BLaER1 (cell line): ENCODE data around the gene PIK3R5.

Experiments
- H3K27ac ChIP-seq: shearing (Covaris generic); formaldehyde crosslinking; 2 replicates; pipeline ENCODE4 v1.8.1; 2022
- H3K27me3 ChIP-seq: shearing (Covaris generic); formaldehyde crosslinking; 2 replicates; pipeline ENCODE4 v1.8.1; 2022
- H3K36me3 ChIP-seq: shearing (Covaris generic); formaldehyde crosslinking; 2 replicates; pipeline ENCODE4 v1.8.1; 2022
- H3K4me1 ChIP-seq: shearing (Covaris generic); formaldehyde crosslinking; 2 replicates; pipeline ENCODE4 v1.8.1; 2022
- H3K4me2 ChIP-seq: shearing (Covaris generic); formaldehyde crosslinking; 2 replicates; pipeline ENCODE4 v1.8.1; 2022
- H3K4me3 ChIP-seq: shearing (Covaris generic); formaldehyde crosslinking; 2 replicates; pipeline ENCODE4 v1.8.1; 2022
- H3K9ac ChIP-seq: shearing (Covaris generic); formaldehyde crosslinking; 2 replicates; pipeline ENCODE4 v1.8.1; 2022
- H3K9me3 ChIP-seq: shearing (Covaris generic); formaldehyde crosslinking; 2 replicates; pipeline ENCODE4 v1.8.1; 2022
- H4K20me1 ChIP-seq: shearing (Covaris generic); formaldehyde crosslinking; 2 replicates; pipeline ENCODE4 v1.8.1; 2022
- Cebpa-rat ChIP-seq: shearing (Covaris generic); IDR thresholded peaks from 2 replicates; pipeline ENCODE4 v1.8.1; 2022

PIK3R5 gene

DNA sequence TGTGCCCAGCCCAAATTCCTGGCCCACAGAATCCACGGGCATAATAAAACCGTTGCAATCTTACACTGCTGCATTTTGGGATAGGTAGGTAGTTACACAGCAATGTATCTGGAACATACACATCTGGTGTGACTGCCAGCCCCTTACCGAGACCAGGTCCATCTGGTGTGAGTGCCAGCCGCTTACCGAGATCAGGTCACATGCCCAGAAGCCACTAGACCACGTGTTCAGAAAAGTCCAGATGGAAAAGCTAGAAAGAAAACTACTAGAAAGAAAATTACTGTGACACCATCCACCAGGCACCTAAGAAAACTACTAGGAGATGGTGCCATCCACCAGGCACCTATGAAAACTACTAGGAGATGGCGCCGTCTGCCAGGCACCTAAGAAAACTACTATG is 19.4 kb downstream of the PIK3R5 start:
- H3K9ac ChIP-seq: no peak overlapping the region
- no peak overlapping the region for H3K4me2 ChIP-seq
- TF ChIP-seq Cebpa-rat: no peak
- H4K20me1 ChIP-seq: peaks cover 37% of the 10 kb centered on the region
- peaks cover 25% of the 10 kb centered on the region for H3K36me3 ChIP-seq
- peaks cover 29% of the 10 kb centered on the region for H3K4me1 ChIP-seq
- no peak overlapping the region for H3K4me3 ChIP-seq
- H3K9me3 ChIP-seq: peaks cover 7% of the 10 kb centered on the region
- H3K27ac ChIP-seq: no peak overlapping the region
- no peaks in the 10 kb centered on the region for H3K27me3 ChIP-seq

DNA sequence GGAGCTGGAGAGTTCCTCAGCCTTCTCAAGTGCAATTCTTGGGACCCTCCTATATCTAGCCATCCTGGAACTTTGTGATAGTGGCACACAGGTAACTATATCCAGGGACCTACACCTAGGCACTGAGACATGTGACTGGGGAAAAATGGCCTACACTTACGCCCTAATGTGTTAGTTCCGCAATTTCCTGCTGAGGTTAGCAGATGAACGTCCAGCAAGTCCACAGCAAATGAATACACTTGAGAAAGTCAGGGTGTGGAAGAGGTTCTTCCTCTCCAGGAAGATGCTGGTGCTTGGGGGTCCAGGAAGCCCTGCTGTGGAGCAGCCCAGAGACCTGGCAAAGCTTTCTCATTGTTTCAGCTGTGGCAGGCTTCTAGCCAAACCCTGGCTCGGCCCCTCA is 20.8 kb downstream of the PIK3R5 start:
- H3K9me3 ChIP-seq: peaks cover 7% of the 10 kb centered on the region
- peaks cover 44% of the 10 kb centered on the region for H4K20me1 ChIP-seq
- H3K9ac ChIP-seq: no peak overlapping the region
- no peak overlapping the region for H3K27ac ChIP-seq
- H3K27me3 ChIP-seq: no peaks in the 10 kb centered on the region
- peaks cover 42% of the 10 kb centered on the region for H3K4me1 ChIP-seq
- H3K4me3 ChIP-seq: no peak overlapping the region
- no peak for TF ChIP-seq Cebpa-rat
- H3K4me2 ChIP-seq: no peak overlapping the region
- H3K36me3 ChIP-seq: peaks cover 25% of the 10 kb centered on the region

GRCh38 chr17:8944083-8944482 is 21.4 kb downstream of the PIK3R5 start:
- Histone ChIP-seq H3K9ac (no peak overlapping the region), H3K4me1 (peaks cover 46% of the 10 kb centered on the region), H3K9me3 (peaks cover 7% of the 10 kb centered on the region), H3K4me3 (no peak overlapping the region), H3K27me3 (no peaks in the 10 kb centered on the region), H4K20me1 (peaks cover 44% of the 10 kb centered on the region), H3K4me2 (no peak overlapping the region), H3K27ac (no peak overlapping the region), H3K36me3 (peaks cover 26% of the 10 kb centered on the region)
- TF ChIP-seq Cebpa-rat: no peak

- no peak overlapping the region for H3K27ac ChIP-seq
- no peaks in the 10 kb centered on the region for H3K27me3 ChIP-seq
- peaks cover 7% of the 10 kb centered on the region for H3K9me3 ChIP-seq
- peaks cover 41% of the 10 kb centered on the region for H3K4me1 ChIP-seq
- no peak overlapping the region for H3K9ac ChIP-seq
- H4K20me1 ChIP-seq: peaks cover 45% of the 10 kb centered on the region
- no peak overlapping the region for H3K4me3 ChIP-seq
- TF ChIP-seq Cebpa-rat: no peak
- H3K4me2 ChIP-seq: peak overlapping the region; percentile 83
- peaks cover 31% of the 10 kb centered on the region for H3K36me3 ChIP-seq
Observed at GRCh38 chr17:8941980-8942622, 23.4 kb downstream of the PIK3R5 start.

DNA sequence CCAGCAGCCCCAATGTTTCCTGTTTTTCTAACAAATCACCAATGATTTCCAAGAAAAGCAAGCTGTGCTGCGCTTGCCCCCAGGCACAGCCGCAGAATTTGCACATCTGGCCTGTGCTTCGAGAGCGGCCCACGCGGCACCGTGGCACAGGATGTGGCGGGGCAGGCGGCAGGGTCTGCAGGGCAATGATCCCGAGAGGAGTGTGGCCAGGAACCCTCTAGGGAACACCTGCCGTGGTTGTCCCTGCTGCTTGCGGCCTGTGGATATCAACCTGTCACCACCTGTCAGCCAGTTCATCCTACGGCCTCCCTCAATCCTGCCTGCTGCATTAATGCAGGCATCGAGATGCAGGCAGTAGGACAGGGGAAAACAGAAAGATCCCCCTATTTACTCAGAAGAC is 24.0 kb downstream of the PIK3R5 start:
- H4K20me1 ChIP-seq: peaks cover 45% of the 10 kb centered on the region
- peak overlapping the region; percentile 83 for H3K4me2 ChIP-seq
- no peaks in the 10 kb centered on the region for H3K27me3 ChIP-seq
- H3K36me3 ChIP-seq: peaks cover 29% of the 10 kb centered on the region
- TF ChIP-seq Cebpa-rat: no peak
- peaks cover 41% of the 10 kb centered on the region for H3K4me1 ChIP-seq
- H3K4me3 ChIP-seq: no peak overlapping the region
- no peak overlapping the region for H3K27ac ChIP-seq
- H3K9ac ChIP-seq: no peak overlapping the region
- H3K9me3 ChIP-seq: peaks cover 7% of the 10 kb centered on the region

GRCh38 chr17:8940866-8941471 is 24.5 kb downstream of the PIK3R5 start:
- peaks cover 45% of the 10 kb centered on the region for H4K20me1 ChIP-seq
- peaks cover 41% of the 10 kb centered on the region for H3K4me1 ChIP-seq
- no peak overlapping the region for H3K4me3 ChIP-seq
- no peak for TF ChIP-seq Cebpa-rat
- H3K27ac ChIP-seq: no peak overlapping the region
- H3K4me2 ChIP-seq: peak overlapping the region; percentile 83
- peaks cover 24% of the 10 kb centered on the region for H3K36me3 ChIP-seq
- H3K27me3 ChIP-seq: no peaks in the 10 kb centered on the region
- peaks cover 7% of the 10 kb centered on the region for H3K9me3 ChIP-seq
- H3K9ac ChIP-seq: no peak overlapping the region

DNA sequence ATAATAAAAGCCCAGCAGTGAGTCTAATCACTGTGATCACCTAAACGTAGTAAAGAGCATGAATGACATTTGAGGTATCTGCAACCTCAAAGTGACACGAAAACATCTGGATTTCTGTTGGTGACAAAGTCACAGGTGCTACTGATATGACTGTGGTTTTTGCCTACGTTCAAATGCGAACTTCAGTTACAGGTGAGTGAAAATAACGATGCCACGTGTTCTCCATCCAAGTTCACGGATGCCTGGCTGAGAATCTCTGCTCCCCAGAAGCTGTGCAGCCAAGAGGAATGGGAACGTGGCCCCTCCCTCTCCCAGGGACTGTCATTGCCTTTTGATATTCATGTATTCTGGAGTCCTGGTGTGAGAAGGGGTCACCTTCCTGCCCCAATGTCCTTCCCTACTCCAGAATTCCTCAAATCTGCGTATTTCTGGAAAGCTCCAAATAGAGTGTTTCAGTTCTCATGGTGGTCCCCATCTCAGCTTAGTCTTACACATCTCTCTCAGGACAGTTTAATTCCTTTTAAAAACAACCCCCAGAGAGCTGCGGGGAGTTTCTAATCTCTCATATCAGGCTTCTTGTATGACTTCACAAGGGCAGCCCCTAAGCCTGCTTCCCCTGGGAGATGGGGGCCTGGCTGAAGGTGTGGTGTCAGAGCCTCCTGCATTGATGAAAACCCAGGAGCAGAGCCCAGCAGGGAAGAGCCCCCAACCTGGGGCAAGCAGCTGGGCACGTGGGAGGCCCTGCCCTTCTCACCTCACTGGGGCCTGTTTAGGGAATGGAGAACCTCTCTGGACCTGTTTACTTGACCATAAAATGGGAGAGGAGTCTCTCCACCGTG is 25.8 kb downstream of the PIK3R5 start:
- no peak for TF ChIP-seq Cebpa-rat
- Histone ChIP-seq H3K4me1 (peaks cover 53% of the 10 kb centered on the region), H3K36me3 (peaks cover 17% of the 10 kb centered on the region), H3K27ac (no peak overlapping the region), H3K9ac (no peak overlapping the region), H4K20me1 (peaks cover 55% of the 10 kb centered on the region), H3K4me2 (peak overlapping the region; percentile 83), H3K27me3 (no peaks in the 10 kb centered on the region), H3K9me3 (peaks cover 7% of the 10 kb centered on the region), H3K4me3 (no peak overlapping the region)

- peaks cover 9% of the 10 kb centered on the region for H3K36me3 ChIP-seq
- no peaks in the 10 kb centered on the region for H3K27me3 ChIP-seq
- no peaks in the 10 kb centered on the region for H3K9me3 ChIP-seq
- H3K4me1 ChIP-seq: peaks cover 53% of the 10 kb centered on the region
- peaks cover 58% of the 10 kb centered on the region for H4K20me1 ChIP-seq
- no peak overlapping the region for H3K27ac ChIP-seq
- no peak overlapping the region for H3K4me2 ChIP-seq
- no peak for TF ChIP-seq Cebpa-rat
- no peak overlapping the region for H3K9ac ChIP-seq
- H3K4me3 ChIP-seq: no peak overlapping the region
Observed at GRCh38 chr17:8938933-8939332, 26.6 kb downstream of the PIK3R5 start.

- Histone ChIP-seq H3K36me3 (peaks cover 5% of the 10 kb centered on the region), H3K9me3 (peaks cover 19% of the 10 kb centered on the region), H4K20me1 (peaks cover 29% of the 10 kb centered on the region), H3K4me3 (no peak overlapping the region), H3K4me2 (peak overlapping the region; percentile 30), H3K4me1 (peaks cover 20% of the 10 kb centered on the region), H3K27ac (no peak overlapping the region), H3K27me3 (no peaks in the 10 kb centered on the region), H3K9ac (no peak overlapping the region)
- no peak for TF ChIP-seq Cebpa-rat
Observed at GRCh38 chr17:8935191-8935590, 30.3 kb downstream of the PIK3R5 start.

- no peak overlapping the region for H3K27ac ChIP-seq
- H3K4me3 ChIP-seq: no peak overlapping the region
- TF ChIP-seq Cebpa-rat: no peak
- no peak overlapping the region for H3K4me2 ChIP-seq
- peaks cover 27% of the 10 kb centered on the region for H3K9me3 ChIP-seq
- peaks cover 5% of the 10 kb centered on the region for H3K36me3 ChIP-seq
- H3K4me1 ChIP-seq: peaks cover 12% of the 10 kb centered on the region
- H3K27me3 ChIP-seq: no peaks in the 10 kb centered on the region
- no peak overlapping the region for H3K9ac ChIP-seq
- H4K20me1 ChIP-seq: peaks cover 20% of the 10 kb centered on the region
Observed at GRCh38 chr17:8934346-8934745, 31.2 kb downstream of the PIK3R5 start.
